Trophoblast cell (in vitro differentiated cells and primary cell): ENCODE measurements around the gene TCEA3.

ENCODE experiments used
- DNase-seq, 2 donors: peaks; one replicate each; pipeline ENCODE4 v3.0.0-alpha.2; 2016
- H2AFZ ChIP-seq: 2 replicates; pipeline ENCODE4 v1.6.1; 2013; ENCODE audit warnings: low read length, moderate library complexity, mild to moderate bottlenecking; ENCODE audit not compliant: insufficient read depth, poor library complexity
- H2AK5ac ChIP-seq: 2 replicates; pipeline ENCODE4 v1.6.1; 2013; ENCODE audit warnings: mild to moderate bottlenecking, low read length
- H2BK120ac ChIP-seq: 2 replicates; pipeline ENCODE4 v1.6.1; 2013; ENCODE audit warnings: low read length, mild to moderate bottlenecking, moderate library complexity; ENCODE audit not compliant: insufficient read depth, poor library complexity
- H2BK12ac ChIP-seq: 2 replicates; pipeline ENCODE4 v1.6.1; 2013; ENCODE audit warnings: mild to moderate bottlenecking, low read length, moderate library complexity
- H2BK5ac ChIP-seq: 2 replicates; pipeline ENCODE4 v1.6.1; 2013; ENCODE audit warnings: low read length, low read depth, moderate library complexity, mild to moderate bottlenecking; ENCODE audit not compliant: poor library complexity
- H3K14ac ChIP-seq: 2 replicates; pipeline ENCODE4 v1.6.1; 2013; ENCODE audit warnings: mild to moderate bottlenecking, low read length
- H3K18ac ChIP-seq: 2 replicates; pipeline ENCODE4 v1.6.1; 2013; ENCODE audit warnings: mild to moderate bottlenecking, low read length
- H3K23ac ChIP-seq: 2 replicates; pipeline ENCODE4 v1.6.1; 2013; ENCODE audit warnings: low read length
- H3K27ac ChIP-seq: 2 replicates; pipeline ENCODE4 v1.5.1; 2013; ENCODE audit warnings: low read depth, mild to moderate bottlenecking, inconsistent platforms, low read length, moderate library complexity
- H3K27me3 ChIP-seq: 2 replicates; pipeline ENCODE4 v1.6.1; 2013; ENCODE audit warnings: inconsistent platforms, mild to moderate bottlenecking, low read length, moderate library complexity; ENCODE audit not compliant: insufficient read depth
- H3K36me3 ChIP-seq, 2 experiments: 1 replicate in 1 of 2; 2 replicates in 1 of 2; pipeline ENCODE4 v1.6.1; 2013; ENCODE audit warnings: low read length in 2 of 2, mild to moderate bottlenecking in 2 of 2, moderate library complexity in 1 of 2; ENCODE audit not compliant: insufficient read depth in 2 of 2, control insufficient read depth in 1 of 2
- H3K4ac ChIP-seq: 2 replicates; pipeline ENCODE4 v1.6.1; 2013; ENCODE audit warnings: low read depth, mild to moderate bottlenecking, low read length, moderate library complexity
- H3K4me1 ChIP-seq, 2 experiments: 1 replicate in 1 of 2; 2 replicates in 1 of 2; pipeline ENCODE4 v1.6.1; 2013; ENCODE audit warnings: low read length in 2 of 2, mild to moderate bottlenecking in 2 of 2, moderate library complexity in 1 of 2; ENCODE audit not compliant: insufficient read depth in 2 of 2, control insufficient read depth in 1 of 2
- H3K4me2 ChIP-seq: 2 replicates; pipeline ENCODE4 v1.6.1; 2013; ENCODE audit warnings: inconsistent platforms, mild to moderate bottlenecking, low read length, moderate library complexity
- H3K4me3 ChIP-seq: 2 replicates; pipeline ENCODE4 v1.5.1; 2013; ENCODE audit warnings: mild to moderate bottlenecking, low read depth, low read length, inconsistent platforms
- H3K79me1 ChIP-seq: one replicate; pipeline ENCODE4 v1.6.1; 2013; ENCODE audit warnings: low read length
- H3K79me2 ChIP-seq: 2 replicates; pipeline ENCODE4 v1.6.1; 2013; ENCODE audit warnings: low read length, mild to moderate bottlenecking; ENCODE audit not compliant: control insufficient read depth, insufficient read depth, poor library complexity
- H3K9ac ChIP-seq: 2 replicates; pipeline ENCODE4 v1.6.1; 2013; ENCODE audit warnings: mild to moderate bottlenecking, low read length
- H3K9me3 ChIP-seq: 2 replicates; pipeline ENCODE4 v1.6.1; 2013; ENCODE audit warnings: low read depth, mild to moderate bottlenecking, control low read depth, inconsistent platforms, low read length; ENCODE audit not compliant: insufficient read depth
- H4K12ac ChIP-seq: 2 replicates; pipeline ENCODE4 v1.6.1; 2013; ENCODE audit warnings: low read depth, mild to moderate bottlenecking, low read length, moderate library complexity
- H4K8ac ChIP-seq: 2 replicates; pipeline ENCODE4 v1.6.1; 2013; ENCODE audit warnings: low read depth, mild to moderate bottlenecking, low read length, moderate library complexity
- H4K91ac ChIP-seq: one replicate; pipeline ENCODE4 v1.6.1; 2013; ENCODE audit warnings: low read depth, mild to moderate bottlenecking, low read length, moderate library complexity
- WGBS: extraction: QIAGEN DNeasy Blood & Tissue Kit; methylation state at CpG from one replicate; pipeline ENCODE4 v1.1.7; 2013; ENCODE audit warnings: missing lambda C conversion rate; ENCODE audit not compliant: insufficient read length, insufficient coverage; ENCODE audit errors: extremely low coverage; 5-methylcytosine and 5-hydroxymethylcytosine counted together

TCEA3 gene

DNA sequence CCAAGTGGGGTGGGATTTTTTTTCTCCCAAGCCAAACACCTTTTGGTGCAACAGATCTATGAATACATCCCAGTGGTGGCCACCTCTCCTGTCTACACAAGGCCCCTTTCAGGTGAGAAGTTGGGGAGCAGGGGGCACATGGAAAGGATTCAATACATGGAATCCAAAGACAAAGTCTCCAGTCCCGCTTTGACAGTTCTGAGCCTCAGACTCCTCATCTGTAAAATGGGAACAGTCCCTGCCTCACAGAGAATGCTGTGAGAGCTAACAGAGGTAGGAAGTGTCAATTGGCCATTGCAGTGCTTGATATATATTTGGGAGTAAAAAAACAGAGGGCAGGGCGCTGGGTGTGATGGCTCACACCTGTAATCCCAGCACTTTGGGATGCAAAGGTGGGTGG, 28.2 kb downstream of the TCEA3 start:
- no peaks in the 10 kb centered on the region for H3K27me3 ChIP-seq
- no peak overlapping the region for H3K27ac ChIP-seq
- DNase-seq = no peak
- no peak overlapping the region for H2BK120ac ChIP-seq
- no peak overlapping the region for H4K91ac ChIP-seq
- no peak overlapping the region for H3K4ac ChIP-seq
- peaks cover 3 to 4% of the 10 kb centered on the region in 2 experiments for H3K4me1 ChIP-seq
- H3K36me3 ChIP-seq = no peaks in the 10 kb centered on the region
- H3K4me3 ChIP-seq = no peak overlapping the region
- no peak overlapping the region for H2AK5ac ChIP-seq
- no peak overlapping the region for H4K8ac ChIP-seq
- H3K79me1 ChIP-seq = no peaks in the 10 kb centered on the region
- H3K14ac ChIP-seq = no peak overlapping the region
- no peak overlapping the region for H2AFZ ChIP-seq
- H3K9me3 ChIP-seq = peaks cover 8% of the 10 kb centered on the region
- no peak overlapping the region for H3K18ac ChIP-seq
- WGBS = no CpG with 5 or more reads among the region's 2 CpGs
- H3K79me2 ChIP-seq = no peaks in the 10 kb centered on the region
- H4K12ac ChIP-seq = no peak overlapping the region
- no peak overlapping the region for H2BK12ac ChIP-seq
- no peak overlapping the region for H2BK5ac ChIP-seq
- no peak overlapping the region for H3K23ac ChIP-seq
- no peak overlapping the region for H3K9ac ChIP-seq
- H3K4me2 ChIP-seq = no peak overlapping the region

- H3K4me1 ChIP-seq = peaks cover 3 to 4% of the 10 kb centered on the region in 2 experiments
- no peak overlapping the region for H3K27ac ChIP-seq
- no peak overlapping the region for H3K18ac ChIP-seq
- H3K4ac ChIP-seq = no peak overlapping the region
- WGBS = no CpG with 5 or more reads among the region's 4 CpGs
- peaks cover 8% of the 10 kb centered on the region for H3K9me3 ChIP-seq
- H4K8ac ChIP-seq = no peak overlapping the region
- no peaks in the 10 kb centered on the region for H3K79me1 ChIP-seq
- no peak overlapping the region for H2AK5ac ChIP-seq
- H3K36me3 ChIP-seq = no peaks in the 10 kb centered on the region
- no peak overlapping the region for H2BK12ac ChIP-seq
- no peak overlapping the region for H2AFZ ChIP-seq
- H2BK5ac ChIP-seq = no peak overlapping the region
- H3K14ac ChIP-seq = no peak overlapping the region
- no peak overlapping the region for H4K12ac ChIP-seq
- no peak overlapping the region for H3K4me2 ChIP-seq
- no peak overlapping the region for H3K23ac ChIP-seq
- H3K9ac ChIP-seq = no peak overlapping the region
- no peak for DNase-seq
- H4K91ac ChIP-seq = no peak overlapping the region
- no peak overlapping the region for H2BK120ac ChIP-seq
- no peak overlapping the region for H3K4me3 ChIP-seq
- H3K79me2 ChIP-seq = no peaks in the 10 kb centered on the region
- H3K27me3 ChIP-seq = no peaks in the 10 kb centered on the region
These were observed 28.7 kb downstream of the TCEA3 start for GRCh38 chr1:23395849-23396248.

GRCh38 chr1:23395154-23395724, 29.3 kb downstream of the TCEA3 start:
- no peak overlapping the region for H3K4me2 ChIP-seq
- H3K27ac ChIP-seq = no peak overlapping the region
- H2BK12ac ChIP-seq = no peak overlapping the region
- H3K27me3 ChIP-seq = no peaks in the 10 kb centered on the region
- H3K9ac ChIP-seq = no peak overlapping the region
- no peak overlapping the region for H4K8ac ChIP-seq
- H4K12ac ChIP-seq = no peak overlapping the region
- H3K79me1 ChIP-seq = no peaks in the 10 kb centered on the region
- H3K9me3 ChIP-seq = peaks cover 8% of the 10 kb centered on the region
- WGBS = no CpG with 5 or more reads among the region's 8 CpGs
- H3K36me3 ChIP-seq = no peaks in the 10 kb centered on the region
- H2BK5ac ChIP-seq = no peak overlapping the region
- H3K23ac ChIP-seq = no peak overlapping the region
- no peak for DNase-seq
- no peak overlapping the region for H2AFZ ChIP-seq
- H3K79me2 ChIP-seq = no peaks in the 10 kb centered on the region
- peaks cover 3 to 4% of the 10 kb centered on the region in 2 experiments for H3K4me1 ChIP-seq
- no peak overlapping the region for H2AK5ac ChIP-seq
- no peak overlapping the region for H3K4ac ChIP-seq
- H2BK120ac ChIP-seq = no peak overlapping the region
- H3K18ac ChIP-seq = no peak overlapping the region
- no peak overlapping the region for H3K14ac ChIP-seq
- no peak overlapping the region for H3K4me3 ChIP-seq
- H4K91ac ChIP-seq = no peak overlapping the region

- Histone ChIP-seq H3K9ac (no peak overlapping the region), H4K12ac (no peak overlapping the region), H3K79me2 (no peaks in the 10 kb centered on the region), H3K4ac (no peak overlapping the region), H4K91ac (no peak overlapping the region), H2BK12ac (no peak overlapping the region), H3K27me3 (no peaks in the 10 kb centered on the region), H2AK5ac (no peak overlapping the region), H3K4me2 (no peak overlapping the region), H2AFZ (no peak overlapping the region), H2BK5ac (no peak overlapping the region), H3K27ac (no peak overlapping the region), H3K79me1 (no peaks in the 10 kb centered on the region), H4K8ac (no peak overlapping the region), H3K4me3 (no peak overlapping the region), H3K36me3 (no peaks in the 10 kb centered on the region), H3K23ac (no peak overlapping the region), H3K9me3 (peaks cover 8% of the 10 kb centered on the region), H3K4me1 (peaks cover 3 to 4% of the 10 kb centered on the region in 2 experiments), H3K18ac (no peak overlapping the region), H2BK120ac (no peak overlapping the region), H3K14ac (no peak overlapping the region)
- DNase-seq = no peak
- no CpG with 5 or more reads among the region's 7 CpGs for WGBS
These were observed 29.9 kb downstream of the TCEA3 start for GRCh38 chr1:23394684-23395083.
